Upper lobe of left lung (tissue), 4 donors: ENCODE measurements around the gene PFKFB1.

Source experiments
- POLR2A ChIP-seq, 4 donors: fragments of 450-650 bp; IDR thresholded peaks; one replicate each; pipeline ENCODE4 v1.5.1; 2016 to 2017; ENCODE audit warnings: antibody characterized with exemption in 4 of 4, mild to moderate bottlenecking in 2 of 4
- TF ChIP-seq, protein P1 (sequence below), 6 experiments: fragments of 450-650 bp in 4 of 6; fragments of 200-600 bp in 2 of 6; sonication (generic) in 2 of 6; IDR thresholded peaks; one replicate each; pipeline ENCODE4 v1.5.1; 2016 to 2019; ENCODE audit warnings: antibody characterized with exemption in 6 of 6

DNA sequence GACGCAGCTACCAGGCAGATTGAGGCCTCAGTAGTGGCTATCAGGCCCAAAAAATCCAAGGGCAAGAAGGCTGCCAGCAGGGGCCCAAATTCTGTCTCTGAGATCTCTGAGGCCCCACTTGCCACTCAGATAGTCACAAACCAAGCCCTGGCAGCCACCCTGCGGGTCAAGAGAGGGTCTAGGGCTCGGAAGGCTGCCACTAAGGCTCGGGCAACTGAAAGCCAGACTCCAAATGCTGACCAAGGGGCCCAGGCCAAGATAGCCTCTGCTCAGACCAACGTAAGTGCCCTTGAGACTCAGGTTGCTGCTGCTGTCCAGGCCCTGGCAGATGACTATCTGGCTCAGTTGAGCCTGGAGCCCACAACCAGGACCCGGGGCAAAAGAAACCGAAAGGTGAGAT, 70.6 kb downstream of the PFKFB1 start:
- TF ChIP-seq, protein P1, sequence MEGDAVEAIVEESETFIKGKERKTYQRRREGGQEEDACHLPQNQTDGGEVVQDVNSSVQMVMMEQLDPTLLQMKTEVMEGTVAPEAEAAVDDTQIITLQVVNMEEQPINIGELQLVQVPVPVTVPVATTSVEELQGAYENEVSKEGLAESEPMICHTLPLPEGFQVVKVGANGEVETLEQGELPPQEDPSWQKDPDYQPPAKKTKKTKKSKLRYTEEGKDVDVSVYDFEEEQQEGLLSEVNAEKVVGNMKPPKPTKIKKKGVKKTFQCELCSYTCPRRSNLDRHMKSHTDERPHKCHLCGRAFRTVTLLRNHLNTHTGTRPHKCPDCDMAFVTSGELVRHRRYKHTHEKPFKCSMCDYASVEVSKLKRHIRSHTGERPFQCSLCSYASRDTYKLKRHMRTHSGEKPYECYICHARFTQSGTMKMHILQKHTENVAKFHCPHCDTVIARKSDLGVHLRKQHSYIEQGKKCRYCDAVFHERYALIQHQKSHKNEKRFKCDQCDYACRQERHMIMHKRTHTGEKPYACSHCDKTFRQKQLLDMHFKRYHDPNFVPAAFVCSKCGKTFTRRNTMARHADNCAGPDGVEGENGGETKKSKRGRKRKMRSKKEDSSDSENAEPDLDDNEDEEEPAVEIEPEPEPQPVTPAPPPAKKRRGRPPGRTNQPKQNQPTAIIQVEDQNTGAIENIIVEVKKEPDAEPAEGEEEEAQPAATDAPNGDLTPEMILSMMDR (IDR thresholded peaks at IDR 0.05) = no peak
- TF ChIP-seq POLR2A (IDR thresholded peaks at IDR 0.05) = no peak
